Upper lobe of left lung (tissue), 4 donors: Measurements from ENCODE around the gene DRC7.

ENCODE experiments used
- POLR2AphosphoS5 ChIP-seq, 2 donors: sonication (generic); formaldehyde crosslinking; IDR thresholded peaks; one replicate each; pipeline ENCODE4 v1.5.1; 2017; ENCODE audit warnings: antibody characterized with exemption in 2 of 2
- TF ChIP-seq, protein P1 (sequence below), 6 experiments: fragments of 450-650 bp in 4 of 6; fragments of 200-600 bp in 2 of 6; sonication (generic) in 2 of 6; IDR thresholded peaks; one replicate each; pipeline ENCODE4 v1.5.1; 2016 to 2019; ENCODE audit warnings: antibody characterized with exemption in 6 of 6

DNA sequence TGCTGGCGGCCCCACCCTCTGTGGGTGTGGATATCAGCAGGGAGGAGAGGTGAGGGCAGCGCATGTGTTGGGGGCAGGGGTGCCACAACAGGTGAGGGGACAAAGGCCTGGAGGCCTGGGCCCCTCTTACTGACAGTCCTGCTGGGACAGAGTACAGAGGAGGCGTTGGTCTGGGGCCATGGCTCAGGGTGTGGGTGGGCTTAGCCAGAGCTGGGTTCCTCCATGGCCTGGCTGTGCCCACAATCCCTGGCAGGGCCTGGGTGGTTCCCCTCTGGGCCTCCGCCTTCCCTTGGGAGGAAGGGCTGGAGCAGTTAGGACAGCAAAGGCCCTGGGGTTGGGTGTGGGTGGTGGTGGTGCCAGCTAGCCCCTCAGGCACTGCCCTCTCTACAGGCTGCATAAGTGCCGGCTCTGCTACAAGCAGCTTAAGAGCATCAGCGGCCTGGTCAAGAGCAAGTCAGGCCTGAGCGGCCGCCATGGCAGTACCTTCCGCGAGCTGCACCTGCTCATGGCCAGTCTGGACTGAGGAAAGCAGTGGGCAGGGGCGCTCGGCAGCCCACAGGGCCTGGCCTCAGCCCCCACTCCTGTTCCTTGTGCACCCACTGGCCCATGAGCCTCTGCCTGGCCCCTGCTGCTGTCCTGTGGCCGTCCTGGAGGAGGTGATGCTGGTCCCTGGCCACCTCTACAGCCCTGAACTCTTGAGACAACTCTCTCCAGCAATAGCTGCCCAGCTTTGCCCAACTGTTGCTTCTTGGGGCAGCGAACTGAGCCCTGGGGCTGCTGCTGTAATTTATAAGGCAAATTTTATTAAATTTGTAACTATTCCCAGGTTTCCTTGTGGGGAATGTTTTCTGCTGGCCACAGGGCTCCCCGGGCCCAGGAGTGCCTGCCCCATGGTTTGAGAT lies 62.1 kb downstream of the DRC7 start:
- TF ChIP-seq, protein P1, sequence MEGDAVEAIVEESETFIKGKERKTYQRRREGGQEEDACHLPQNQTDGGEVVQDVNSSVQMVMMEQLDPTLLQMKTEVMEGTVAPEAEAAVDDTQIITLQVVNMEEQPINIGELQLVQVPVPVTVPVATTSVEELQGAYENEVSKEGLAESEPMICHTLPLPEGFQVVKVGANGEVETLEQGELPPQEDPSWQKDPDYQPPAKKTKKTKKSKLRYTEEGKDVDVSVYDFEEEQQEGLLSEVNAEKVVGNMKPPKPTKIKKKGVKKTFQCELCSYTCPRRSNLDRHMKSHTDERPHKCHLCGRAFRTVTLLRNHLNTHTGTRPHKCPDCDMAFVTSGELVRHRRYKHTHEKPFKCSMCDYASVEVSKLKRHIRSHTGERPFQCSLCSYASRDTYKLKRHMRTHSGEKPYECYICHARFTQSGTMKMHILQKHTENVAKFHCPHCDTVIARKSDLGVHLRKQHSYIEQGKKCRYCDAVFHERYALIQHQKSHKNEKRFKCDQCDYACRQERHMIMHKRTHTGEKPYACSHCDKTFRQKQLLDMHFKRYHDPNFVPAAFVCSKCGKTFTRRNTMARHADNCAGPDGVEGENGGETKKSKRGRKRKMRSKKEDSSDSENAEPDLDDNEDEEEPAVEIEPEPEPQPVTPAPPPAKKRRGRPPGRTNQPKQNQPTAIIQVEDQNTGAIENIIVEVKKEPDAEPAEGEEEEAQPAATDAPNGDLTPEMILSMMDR (IDR thresholded peaks at IDR 0.05), result no peak
- no peak for TF ChIP-seq POLR2AphosphoS5 (IDR thresholded peaks at IDR 0.05)
